ENCODE results near the gene RAB37.

- TF ChIP-seq CTCF (IDR thresholded peaks at IDR 0.05; ENCODE audit: low read length) (no peak), EZH2 (IDR thresholded peaks at IDR 0.05; ENCODE audit: borderline replicate concordance, low read length) (no peak)
Observed at GRCh38 chr17:74740641-74741387, 3.8 kb downstream of the RAB37 start.
